ENCODE results near the gene ZNF605. TPM values are rescaled to one million over a fixed set of nuclear protein-coding genes. Genes with fewer than 3 reads are reported as not detected.

ZNF605 gene
- total and polyA plus RNA-seq, 9 of the 15 experiments (the other 6 are each of a cell fraction or from before 2014, with no cell fraction given): 0.45 to 1.1 (median 0.68) TPM

GRCh38 chr12:132887513-132888351 is 68.4 kb downstream of the ZNF605 start, which contains the start of gene CHFR (continued):
- TF ChIP-seq ZNF57 (CRISPR knock-in tag; IDR thresholded peaks at IDR 0.05) (0 out of 2 replicates have a peak, but pooled peaks have one; percentile 44), PURB (CRISPR knock-in tag; IDR thresholded peaks at IDR 0.05; ENCODE audit: low read depth) (no peak), SREBF2 (CRISPR knock-in tag; IDR thresholded peaks at IDR 0.05) (no peak), SRSF1 (IDR thresholded peaks at IDR 0.05; ENCODE audit: low read depth, low read length) (peak; percentile 69; the same call in 1 of the 2 replicates), SMC3 (conservative IDR thresholded peaks at IDR 0.05; ENCODE audit: insufficient read depth, low read depth, low read length) (no peak), NRF1 (conservative IDR thresholded peaks at IDR 0.05 in 1 of 2, IDR thresholded peaks at IDR 0.05 in 1 of 2) (peak; percentile 77 to 80), TEAD4 (IDR thresholded peaks at IDR 0.05; ENCODE audit: low read length) (no peak), TEAD4 (CRISPR knock-in tag; IDR thresholded peaks at IDR 0.05; ENCODE audit: borderline replicate concordance) (no peak), CLOCK (CRISPR knock-in tag; IDR thresholded peaks at IDR 0.05; ENCODE audit: borderline replicate concordance) (no peak), BCL6 (CRISPR knock-in tag; IDR thresholded peaks at IDR 0.05) (no peak), E2F3 (CRISPR knock-in tag; IDR thresholded peaks at IDR 0.05) (0 out of 2 replicates have a peak, but pooled peaks have one; percentile 35), CTCF (IDR thresholded peaks at IDR 0.05 in 2 of 3, conservative IDR thresholded peaks at IDR 0.05 in 1 of 3; ENCODE audit: insufficient read depth in 2 of 3, low read depth in 1 of 3, low read length in 3 of 3) (peak in 1 of 3 experiments; percentile 7; a peak in 1 of 6 replicates), ZNF212 (CRISPR knock-in tag; IDR thresholded peaks at IDR 0.05) (no peak), STAT6 (CRISPR knock-in tag; IDR thresholded peaks at IDR 0.05) (no peak; the same call in 1 of the 2 replicates), RBM14 (IDR thresholded peaks at IDR 0.05; ENCODE audit: borderline replicate concordance, insufficient read depth, low read depth, low read length) (no peak), JUND (IDR thresholded peaks at IDR 0.05; ENCODE audit: borderline replicate concordance, low read depth, low read length) (peak; percentile 55; the same call in 1 of the 2 replicates), JUND (tag; IDR thresholded peaks at IDR 0.05; ENCODE audit: borderline replicate concordance, low read depth, low read length) (no peak; the same call in 2 of the 3 replicates), EP400 (IDR thresholded peaks at IDR 0.05) (peak; percentile 91), CBX8 (IDR thresholded peaks at IDR 0.05; ENCODE audit: borderline replicate concordance, extremely low read depth, low read depth, low read length, poor library complexity, severe bottlenecking) (no peak), ZZZ3 (IDR thresholded peaks at IDR 0.05) (no peak)
